ES-I3 (cell line): ENCODE results near the gene PTP4A2.
A peak's percentile ranks its signal among the peaks of the same experiment; 100 is the strongest.

ENCODE experiments used
- H3K36me3 ChIP-seq: 2 replicates; pipeline ENCODE4 v1.6.1; 2013; ENCODE audit warnings: mild to moderate bottlenecking, low read length, control low read depth, moderate library complexity; ENCODE audit not compliant: insufficient read depth
- H3K4me1 ChIP-seq: 2 replicates; pipeline ENCODE4 v1.6.1; 2013; ENCODE audit warnings: mild to moderate bottlenecking, control low read depth, low read length; ENCODE audit not compliant: insufficient read depth
- H3K9ac ChIP-seq: 2 replicates; pipeline ENCODE4 v1.6.1; 2013; ENCODE audit warnings: low read depth, mild to moderate bottlenecking, low read length, moderate library complexity
- H3K9me3 ChIP-seq: 2 replicates; pipeline ENCODE4 v1.6.1; 2013; ENCODE audit warnings: mild to moderate bottlenecking, low read length, moderate library complexity; ENCODE audit not compliant: control insufficient read depth, insufficient read depth

The PTP4A2 gene

DNA sequence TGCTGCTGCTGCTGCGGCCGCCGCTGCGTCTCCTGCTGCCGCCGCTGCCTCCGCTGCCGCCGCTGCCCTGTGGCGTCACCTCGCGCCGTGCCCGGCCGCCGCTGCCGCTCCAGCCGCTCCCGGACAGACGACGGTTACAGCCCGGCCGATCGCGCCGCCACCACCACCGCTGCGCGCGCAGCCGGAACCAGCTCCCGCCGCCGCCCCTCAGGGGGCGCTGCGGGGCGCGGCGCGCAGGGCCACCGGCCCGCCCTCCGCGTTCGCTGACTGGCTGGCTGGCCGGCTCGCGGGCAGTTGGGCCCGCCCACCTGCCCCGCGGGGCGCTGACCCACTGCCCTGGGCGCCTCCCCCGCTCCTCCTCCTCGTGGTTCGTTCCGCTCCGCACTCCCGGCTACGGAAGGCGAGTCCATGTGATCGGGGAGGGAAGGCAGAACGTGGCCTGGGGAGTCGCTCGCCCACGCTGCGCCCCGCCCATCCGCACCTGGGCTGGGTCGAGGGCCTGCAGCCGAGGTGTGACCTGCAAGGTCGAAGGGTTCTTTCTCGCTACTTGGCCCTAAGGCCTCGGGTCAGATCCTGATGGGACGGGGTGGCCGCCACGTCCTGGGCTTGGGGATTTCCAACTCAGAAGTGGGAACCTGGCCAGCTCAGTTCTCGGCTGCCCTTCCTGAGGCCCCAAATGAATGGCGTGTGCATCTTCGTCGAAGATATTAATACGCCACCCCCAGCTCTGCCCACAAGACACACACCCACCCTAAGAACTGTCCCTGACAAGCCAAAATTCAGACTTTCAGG lies at the start of gene PTP4A2:
TSS of gene PTP4A2 (minus strand) at position 185 of the 792 bp plus-strand sequence. CDS start 19,303 bp downstream, outside the sequence.
- no peaks in the 10 kb centered on the region for H3K36me3 ChIP-seq

DNA sequence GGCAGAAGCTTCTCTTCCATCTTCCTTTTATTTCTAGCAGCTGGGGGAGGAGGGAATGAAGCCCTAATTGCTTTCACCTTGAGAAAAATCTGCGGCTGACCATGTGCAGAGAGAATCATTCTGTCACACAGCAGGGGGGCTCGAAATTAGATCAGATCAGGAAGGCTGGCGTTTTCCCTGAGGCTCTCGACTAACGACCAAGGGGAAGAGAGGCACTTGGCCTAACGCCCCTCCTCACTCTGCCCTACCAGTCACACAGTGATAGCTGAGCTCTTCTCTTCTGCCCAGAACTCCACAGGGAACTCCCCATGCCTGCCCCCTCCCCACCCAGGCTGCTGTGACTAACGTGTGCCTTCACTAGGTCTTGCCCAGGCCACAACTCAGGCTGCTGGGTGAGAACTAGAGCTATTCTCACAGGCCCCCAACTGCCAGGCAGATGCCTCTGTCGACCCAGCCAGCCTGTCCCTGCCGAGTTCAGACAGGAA lies 49.0 kb upstream of the PTP4A2 start:
- H3K36me3 ChIP-seq: no peaks in the 10 kb centered on the region
- H3K9ac ChIP-seq: no peak overlapping the region
- H3K4me1 ChIP-seq: peaks cover 17% of the 10 kb centered on the region

More for the DNA sequence above, at the start of gene PTP4A2:
- Histone ChIP-seq H3K9ac (peak within 1 kb of the TSS; percentile 99), H3K9me3 (no peaks in the 10 kb centered on the region), H3K4me1 (peaks cover 26% of the 10 kb centered on the region)

DNA sequence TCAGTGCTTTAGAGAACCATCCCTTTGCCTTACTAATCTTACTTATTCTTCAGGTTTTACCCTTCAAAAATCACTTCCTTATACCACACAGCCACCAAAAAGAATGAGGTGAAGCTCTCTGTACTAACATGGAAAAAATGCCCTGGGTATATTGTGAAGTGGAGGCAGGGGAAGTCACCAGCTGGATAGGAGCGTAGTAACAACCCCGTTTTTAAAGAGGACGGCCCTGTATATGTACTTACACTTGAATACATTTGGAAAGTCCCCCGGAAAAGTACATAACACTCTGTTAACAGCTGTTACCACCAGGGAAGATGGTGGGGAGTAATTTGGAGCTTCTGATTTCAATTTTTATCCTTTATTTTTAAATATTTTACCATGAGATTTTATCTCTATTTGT lies 47.3 kb upstream of the PTP4A2 start:
- Histone ChIP-seq H3K36me3 (no peaks in the 10 kb centered on the region), H3K9me3 (no peaks in the 10 kb centered on the region), H3K9ac (no peak overlapping the region), H3K4me1 (peaks cover 21% of the 10 kb centered on the region)

More for the DNA sequence above, 49.0 kb upstream of the PTP4A2 start:
- no peaks in the 10 kb centered on the region for H3K9me3 ChIP-seq

DNA sequence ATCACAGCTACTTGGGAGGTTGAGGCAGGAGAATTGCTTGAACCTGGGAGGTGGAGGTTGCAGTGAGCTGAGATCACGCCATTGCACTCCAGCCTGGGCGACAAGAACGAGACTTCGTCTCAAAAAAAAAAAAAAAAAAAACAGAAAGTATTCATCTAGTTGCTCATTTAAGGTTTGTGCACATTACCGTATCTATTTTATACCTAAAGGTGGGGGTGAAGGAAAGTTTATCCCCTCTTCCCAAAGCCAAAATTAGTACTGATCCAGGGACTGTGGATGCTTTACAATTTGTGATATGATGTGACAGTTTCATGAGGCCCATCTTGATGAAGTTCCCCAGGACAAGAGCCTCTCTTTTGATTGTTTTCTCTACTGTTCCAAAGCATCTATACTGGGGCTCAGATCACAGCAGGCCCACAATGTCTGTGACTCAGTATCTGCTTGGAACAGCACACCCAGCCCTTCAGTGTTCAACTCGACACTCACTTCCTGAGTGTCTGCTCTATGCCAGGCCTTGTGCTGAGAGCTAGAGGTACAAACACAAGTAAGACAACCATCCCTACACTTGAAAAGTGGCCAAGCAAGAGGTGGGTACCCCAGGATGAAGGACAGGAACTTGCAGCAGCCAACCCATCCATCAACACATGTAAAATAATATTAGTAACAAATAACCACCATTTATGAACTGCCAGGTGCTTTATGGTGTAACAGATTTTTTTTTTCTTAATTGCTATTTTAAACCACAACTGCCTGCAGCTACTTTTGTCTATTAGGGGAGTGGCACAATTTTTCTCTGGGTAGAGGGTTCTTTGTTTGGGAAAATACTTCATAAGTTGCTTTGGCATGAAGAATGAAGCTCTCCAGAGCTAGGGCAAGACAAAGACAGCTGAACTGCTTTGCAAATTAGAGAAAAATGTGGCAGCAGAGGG lies 46.5 kb upstream of the PTP4A2 start:
- Histone ChIP-seq H3K4me1 (peaks cover 21% of the 10 kb centered on the region), H3K9ac (no peak overlapping the region)

DNA sequence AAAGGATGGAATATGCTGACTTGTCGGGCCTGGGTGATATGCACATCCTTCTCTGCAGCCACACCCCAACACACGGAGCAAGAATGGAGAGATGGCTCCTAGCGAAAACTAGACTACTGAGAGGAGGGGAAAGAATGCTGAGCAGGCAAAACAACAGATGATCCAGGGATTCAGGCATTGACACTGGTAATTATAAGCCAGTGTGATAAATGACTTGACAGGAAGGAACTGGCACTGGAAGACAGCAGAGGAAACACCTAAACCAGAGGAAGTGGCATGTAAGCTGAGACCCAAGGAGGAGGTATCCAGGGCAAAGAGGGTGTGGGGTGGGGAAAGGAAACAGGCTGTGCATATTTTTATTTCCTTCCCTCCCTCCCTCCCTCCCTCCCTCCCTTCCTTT lies 43.8 kb upstream of the PTP4A2 start:
- H3K36me3 ChIP-seq: no peaks in the 10 kb centered on the region
- no peak overlapping the region for H3K9ac ChIP-seq
- H3K4me1 ChIP-seq: peaks cover 20% of the 10 kb centered on the region
- H3K9me3 ChIP-seq: no peaks in the 10 kb centered on the region

More for the DNA sequence above, 46.5 kb upstream of the PTP4A2 start:
- Histone ChIP-seq H3K9me3 (no peaks in the 10 kb centered on the region), H3K36me3 (no peaks in the 10 kb centered on the region)

DNA sequence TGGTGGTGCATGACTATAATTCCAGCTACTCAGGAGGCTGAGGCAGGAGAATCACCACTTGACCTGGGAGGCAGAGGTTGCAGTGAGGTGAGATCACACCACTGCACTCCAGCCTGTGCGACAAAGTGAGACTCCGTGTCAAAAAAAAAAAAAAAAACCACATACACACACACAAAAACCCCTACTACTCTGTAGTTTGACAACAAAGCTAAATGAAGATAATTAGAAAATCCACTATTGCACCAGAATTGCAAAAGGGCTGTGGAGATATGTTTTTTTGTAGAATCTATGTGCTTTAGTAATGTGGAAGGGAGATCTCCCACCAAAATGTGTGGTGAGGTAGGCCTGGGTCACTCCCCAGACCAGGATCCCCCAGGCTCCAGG lies 43.3 kb upstream of the PTP4A2 start:
- H3K9me3 ChIP-seq: no peaks in the 10 kb centered on the region
- peaks cover 16% of the 10 kb centered on the region for H3K4me1 ChIP-seq
- no peak overlapping the region for H3K9ac ChIP-seq
- H3K36me3 ChIP-seq: no peaks in the 10 kb centered on the region

DNA sequence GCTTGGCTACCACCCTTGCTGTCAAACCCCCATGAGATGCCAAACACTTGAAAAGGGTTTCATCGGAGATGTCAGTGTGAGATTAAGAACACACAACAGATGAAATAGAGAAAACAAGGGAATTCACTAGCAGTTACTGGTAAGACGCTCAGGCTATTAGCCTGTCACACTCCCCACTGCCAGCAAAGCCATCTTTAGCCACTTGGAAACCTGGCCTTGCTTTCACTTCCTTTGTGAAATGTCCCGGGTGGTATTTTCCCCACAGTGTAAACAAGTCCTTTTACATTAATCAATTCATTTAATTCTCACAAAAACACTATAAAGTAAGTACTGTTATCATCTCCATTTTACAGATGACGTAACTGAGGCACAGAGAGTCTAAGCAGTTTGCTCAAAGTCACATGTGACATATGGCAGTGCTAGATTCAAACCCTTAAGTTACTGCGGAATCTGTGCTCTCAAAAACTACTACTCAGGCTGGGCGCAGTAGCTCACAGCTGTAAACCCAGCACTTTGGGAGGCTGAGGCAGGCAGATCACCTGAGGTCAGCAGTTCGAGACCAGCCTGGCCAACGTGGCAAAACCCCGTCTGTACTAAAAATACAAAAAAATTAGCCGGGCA lies 42.8 kb upstream of the PTP4A2 start:
- peaks cover 15% of the 10 kb centered on the region for H3K4me1 ChIP-seq
- no peaks in the 10 kb centered on the region for H3K36me3 ChIP-seq
- H3K9me3 ChIP-seq: no peaks in the 10 kb centered on the region
- no peak overlapping the region for H3K9ac ChIP-seq

DNA sequence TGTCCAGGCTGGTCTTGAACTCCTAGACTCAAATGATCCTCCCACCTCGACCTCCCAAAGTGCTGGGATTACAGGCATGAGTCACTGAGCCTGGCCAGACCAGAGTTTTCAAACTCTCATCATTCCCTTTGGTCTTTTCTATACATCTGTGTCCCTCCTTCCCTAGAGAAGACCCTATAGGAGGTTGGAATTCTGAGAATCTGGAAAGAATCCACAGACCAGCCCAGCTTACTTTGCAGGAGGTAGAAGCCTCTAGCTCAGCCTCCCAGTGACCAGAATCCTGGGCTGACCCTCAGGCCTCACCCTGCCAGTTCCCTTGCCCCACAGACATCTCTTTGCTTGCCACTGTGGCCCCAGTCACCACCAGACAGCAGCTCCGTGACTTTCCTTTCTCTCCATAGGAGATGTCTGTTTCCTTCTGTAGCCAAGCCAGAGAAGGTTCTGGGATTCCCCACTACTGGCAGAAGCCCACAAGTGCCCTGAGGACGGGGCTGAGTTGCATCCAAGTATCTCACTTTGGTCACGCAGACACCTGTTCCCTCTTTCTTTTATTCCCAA lies 40.8 kb upstream of the PTP4A2 start:
- Histone ChIP-seq H3K4me1 (peaks cover 12% of the 10 kb centered on the region), H3K9ac (no peak overlapping the region), H3K9me3 (no peaks in the 10 kb centered on the region), H3K36me3 (no peaks in the 10 kb centered on the region)

DNA sequence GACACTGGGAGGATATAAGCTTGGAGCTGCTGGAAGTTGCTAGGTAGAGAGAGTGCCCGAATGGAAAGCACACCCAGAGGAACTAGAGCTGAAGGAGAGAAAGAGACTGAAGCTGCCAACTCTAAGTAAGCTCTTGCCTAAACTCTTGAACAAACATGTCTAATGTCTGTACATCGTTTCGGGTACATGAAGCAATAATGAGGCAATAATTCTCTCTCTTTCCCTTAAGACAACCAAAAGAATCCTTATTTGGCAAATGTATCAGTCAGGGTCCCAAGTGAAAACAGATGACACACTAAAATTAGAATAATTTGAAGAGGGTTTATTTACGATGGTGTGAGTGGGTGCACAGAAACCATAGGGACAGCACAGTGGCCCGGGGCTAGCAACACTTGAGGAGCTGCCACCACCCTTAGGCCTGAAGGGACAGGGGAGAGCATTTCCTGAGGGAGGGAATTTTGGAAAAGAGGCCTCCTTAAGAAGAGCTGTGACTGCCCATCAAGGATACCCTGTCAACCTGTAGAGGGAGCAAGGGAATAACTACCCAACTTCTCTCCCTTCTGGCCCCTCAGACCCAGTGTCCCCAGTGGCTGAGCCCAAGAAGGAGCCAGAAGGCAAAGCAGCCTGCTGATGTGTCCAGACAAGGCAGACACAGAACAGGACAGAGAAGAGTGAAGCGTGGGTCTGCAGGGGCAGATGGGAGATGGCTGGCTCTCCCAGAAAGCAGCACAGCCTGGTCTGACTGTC lies 39.4 kb upstream of the PTP4A2 start:
- Histone ChIP-seq H3K4me1 (peaks cover 12% of the 10 kb centered on the region), H3K9me3 (no peaks in the 10 kb centered on the region), H3K36me3 (no peaks in the 10 kb centered on the region), H3K9ac (no peak overlapping the region)

DNA sequence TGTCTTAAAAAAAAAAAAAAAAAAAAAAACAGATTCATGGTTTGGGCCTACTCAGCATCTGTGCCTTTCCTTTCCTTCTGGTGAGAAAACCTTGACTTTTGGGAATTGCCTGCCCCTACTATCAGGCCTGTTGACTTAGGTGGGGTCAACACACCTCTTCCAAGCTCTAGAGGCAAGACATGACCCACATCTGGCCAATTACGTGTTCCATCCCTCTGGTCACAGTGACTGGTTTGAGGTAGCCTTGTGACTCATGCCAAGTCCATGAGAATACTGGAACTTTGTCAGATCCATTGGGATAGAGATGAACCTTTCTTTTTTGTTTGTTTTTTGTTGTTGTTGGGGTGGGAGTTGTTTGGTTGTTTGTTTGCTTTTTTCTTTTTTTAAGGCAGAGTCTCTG lies 38.2 kb upstream of the PTP4A2 start:
- Histone ChIP-seq H3K9me3 (no peaks in the 10 kb centered on the region), H3K4me1 (peaks cover 7% of the 10 kb centered on the region; the same call in 1 of the 2 replicates), H3K36me3 (no peaks in the 10 kb centered on the region), H3K9ac (no peak overlapping the region)

DNA sequence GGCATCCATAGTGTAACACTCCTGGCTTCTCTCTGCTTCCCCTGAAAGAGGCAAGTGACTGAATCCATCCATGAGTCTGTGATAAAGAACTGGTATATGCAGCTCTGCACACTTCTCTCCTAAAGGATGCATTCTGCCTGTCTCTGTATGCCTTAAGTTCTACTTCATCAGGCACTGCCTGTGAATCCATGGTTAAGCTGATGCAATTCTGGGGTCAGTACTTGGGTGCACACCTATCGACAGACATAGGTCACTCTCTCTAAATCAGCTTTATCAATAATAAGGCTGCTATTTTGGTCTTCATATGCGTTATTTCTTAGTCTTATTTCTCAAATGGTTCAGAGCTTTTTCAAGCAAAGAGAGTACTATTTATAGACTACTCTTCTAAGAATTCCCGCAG lies 32.7 kb upstream of the PTP4A2 start:
- H3K36me3 ChIP-seq: no peaks in the 10 kb centered on the region
- H3K9ac ChIP-seq: no peak overlapping the region
- H3K9me3 ChIP-seq: no peaks in the 10 kb centered on the region
- H3K4me1 ChIP-seq: no peaks in the 10 kb centered on the region

DNA sequence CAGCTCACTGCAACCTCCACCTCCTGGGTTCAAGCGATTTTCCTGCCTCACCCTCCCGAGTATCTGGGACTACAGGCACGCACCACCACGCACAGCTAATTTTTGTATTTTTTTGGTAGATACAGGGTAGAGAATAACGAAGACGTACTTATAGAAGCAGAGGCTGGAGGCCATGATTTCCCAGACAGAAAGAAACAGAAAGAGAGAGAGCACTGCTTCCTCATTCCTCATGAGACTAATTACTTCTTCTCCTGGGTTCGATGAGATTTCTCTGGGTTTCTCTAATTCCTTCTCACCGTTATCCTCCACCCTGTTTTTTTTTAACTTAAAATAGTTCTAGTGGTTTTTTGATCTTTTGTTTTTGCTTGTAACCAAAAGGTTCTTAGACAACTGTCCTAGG lies 23.4 kb upstream of the PTP4A2 start:
- no peaks in the 10 kb centered on the region for H3K9me3 ChIP-seq
- no peaks in the 10 kb centered on the region for H3K36me3 ChIP-seq
- H3K4me1 ChIP-seq: peaks cover 3% of the 10 kb centered on the region; the same call in 1 of the 2 replicates
- no peak overlapping the region for H3K9ac ChIP-seq

DNA sequence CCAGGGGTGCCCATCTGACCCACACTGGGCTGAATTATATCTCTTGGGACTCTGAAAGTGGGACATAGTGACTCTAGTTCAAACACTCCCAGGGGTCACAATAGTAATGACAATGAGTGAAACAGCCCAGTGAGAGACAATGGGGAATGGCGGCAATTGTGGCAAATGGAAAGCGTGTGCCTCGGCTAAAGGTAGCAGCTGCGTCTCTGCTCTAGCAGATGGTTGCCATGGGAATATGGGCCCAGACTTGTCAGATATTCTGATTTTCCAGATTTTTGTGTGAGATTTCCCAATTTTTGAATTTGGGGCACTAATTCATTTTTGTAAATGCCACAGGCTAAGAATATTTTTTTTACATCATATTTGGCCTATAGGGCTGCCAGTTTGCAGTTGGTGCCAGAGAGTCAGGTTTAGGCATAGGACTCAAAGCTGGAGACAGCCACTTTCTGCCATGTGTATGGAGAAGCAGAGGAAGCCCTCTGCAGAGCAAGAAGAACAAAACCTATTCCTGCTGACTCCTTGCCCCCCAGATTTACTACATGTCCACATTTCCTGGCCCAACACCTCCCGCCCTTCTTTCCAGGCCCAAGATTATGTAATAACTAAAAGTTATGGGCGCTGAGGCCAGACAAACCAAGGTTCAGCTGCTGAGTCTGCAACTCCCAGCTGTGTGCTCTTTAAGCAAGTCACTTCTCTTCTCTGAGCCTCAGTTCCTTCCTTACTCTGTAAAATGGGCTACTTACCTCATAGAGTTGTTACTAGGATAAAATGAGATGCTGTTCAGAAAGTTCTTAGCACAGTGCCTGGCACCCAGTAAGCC lies 21.6 kb upstream of the PTP4A2 start:
- peaks cover 19% of the 10 kb centered on the region for H3K4me1 ChIP-seq
- no peaks in the 10 kb centered on the region for H3K9me3 ChIP-seq
- H3K9ac ChIP-seq: no peak overlapping the region

More for the DNA sequence above, 21.6 kb upstream of the PTP4A2 start:
- H3K36me3 ChIP-seq: no peaks in the 10 kb centered on the region
